IMR-90 (cell line): ENCODE data around the gene VPS41.

ENCODE experiments used
- BHLHE40 ChIP-seq: fragments of 150-350 bp; IDR thresholded peaks from 2 replicates; pipeline ENCODE4 v1.6.1; 2016; ENCODE audit warnings: mild to moderate bottlenecking, low read depth, low read length
- CEBPB ChIP-seq: IDR thresholded peaks from 2 replicates; pipeline ENCODE4 v1.6.1; 2012; ENCODE audit warnings: low read depth, low read length, improper control_type of control experiment
- CHD1 ChIP-seq: IDR thresholded peaks from 2 replicates; pipeline ENCODE4 v1.6.1; 2012; ENCODE audit warnings: low read depth, low read length, improper control_type of control experiment
- CTCF ChIP-seq: conservative IDR thresholded peaks from 2 replicates; pipeline ENCODE4 v1.5.1; 2012; ENCODE audit warnings: mild to moderate bottlenecking, low read depth, low read length, improper control_type of control experiment
- MAZ ChIP-seq: IDR thresholded peaks from 2 replicates; pipeline ENCODE4 v1.6.1; 2012; ENCODE audit warnings: low read depth, mild to moderate bottlenecking, low read length, improper control_type of control experiment, moderate library complexity, borderline replicate concordance
- MXI1 ChIP-seq: IDR thresholded peaks from 2 replicates; pipeline ENCODE4 v1.6.1; 2012; ENCODE audit warnings: low read depth, mild to moderate bottlenecking, low read length, moderate library complexity, borderline replicate concordance
- POLR2A ChIP-seq: IDR thresholded peaks from 2 replicates; pipeline ENCODE4 v1.6.1; 2012; ENCODE audit warnings: mild to moderate bottlenecking, low read depth, low read length
- RAD21 ChIP-seq: IDR thresholded peaks from 2 replicates; pipeline ENCODE4 v1.6.1; 2012; ENCODE audit warnings: low read length, improper control_type of control experiment
- RCOR1 ChIP-seq: IDR thresholded peaks from 2 replicates; pipeline ENCODE4 v1.6.1; 2012; ENCODE audit warnings: mild to moderate bottlenecking, low read length, improper control_type of control experiment; ENCODE audit not compliant: insufficient replicate concordance
- RFX5 ChIP-seq: IDR thresholded peaks from 2 replicates; pipeline ENCODE4 v1.8.0; 2012; ENCODE audit warnings: low read depth, mild to moderate bottlenecking, low read length, moderate library complexity

GRCh38 chr7:38953971-38954370 lies 45.0 kb upstream of the VPS41 start:
- TF ChIP-seq MAZ, result no peak
- TF ChIP-seq CTCF, result no peak
- no peak for TF ChIP-seq POLR2A
- TF ChIP-seq CEBPB, result no peak
- no peak for TF ChIP-seq RCOR1
- no peak for TF ChIP-seq RAD21
- TF ChIP-seq CHD1, result no peak
- TF ChIP-seq RFX5, result no peak
- TF ChIP-seq MXI1, result no peak
- TF ChIP-seq BHLHE40, result no peak
